Measurements from ENCODE around the gene OR13A1.
"Not testable (repeated sequence)": the region's sequence is repeated elsewhere in the genome, so short reads cannot be mapped to it uniquely, and the experiment has no call there.

The OR13A1 gene

GRCh38 chr10:45280113-45280760 is 35.2 kb downstream of the OR13A1 start:
- DNase-seq: no peak

GRCh38 chr10:45279682-45280081 is 35.7 kb downstream of the OR13A1 start:
- DNase-seq: no peak

- DNase-seq: no peak
Observed at GRCh38 chr10:45278860-45279498, 36.4 kb downstream of the OR13A1 start.

- not testable (repeated sequence) for DNase-seq
Observed at GRCh38 chr10:45276146-45276545, 39.3 kb downstream of the OR13A1 start.

- DNase-seq: no peak
Observed at GRCh38 chr10:45274364-45274763, 41.0 kb downstream of the OR13A1 start.

- not testable (repeated sequence) for DNase-seq
Observed at GRCh38 chr10:45267777-45268176, 47.6 kb downstream of the OR13A1 start.

GRCh38 chr10:45265996-45266395 is 49.4 kb downstream of the OR13A1 start:
- DNase-seq: no peak

GRCh38 chr10:45261946-45262345 is 53.5 kb downstream of the OR13A1 start:
- no peak for DNase-seq

- no peak for DNase-seq
Observed at GRCh38 chr10:45261243-45261775, 54.1 kb downstream of the OR13A1 start.

- DNase-seq: not testable (repeated sequence)
Observed at GRCh38 chr10:45260635-45261034, 54.8 kb downstream of the OR13A1 start.

- not testable (repeated sequence) for DNase-seq
Observed at GRCh38 chr10:45259786-45260495, 55.5 kb downstream of the OR13A1 start.

- DNase-seq: no peak
Observed at GRCh38 chr10:45257600-45257999, 57.8 kb downstream of the OR13A1 start.

GRCh38 chr10:45256246-45256645 is 59.2 kb downstream of the OR13A1 start:
- no peak for DNase-seq

GRCh38 chr10:45255706-45256105 is 59.7 kb downstream of the OR13A1 start:
- DNase-seq: no peak

- DNase-seq: no peak
Observed at GRCh38 chr10:45254892-45255291, 60.5 kb downstream of the OR13A1 start.

GRCh38 chr10:45253183-45253914 is 62.1 kb downstream of the OR13A1 start:
- DNase-seq: no peak
